K562 (cell line): ENCODE measurements around the gene HTR3C. TPM values are rescaled to one million over a fixed set of nuclear protein-coding genes. Genes with fewer than 3 reads are reported as not detected.

ENCODE experiments used
- ARID2 ChIP-seq: fragments of 450-650 bp; IDR thresholded peaks from 2 replicates; pipeline ENCODE4 v1.6.1; 2017; ENCODE audit warnings: antibody characterized with exemption, mild to moderate bottlenecking
- CBX2 ChIP-seq: fragments of 200-600 bp; sonication (generic); IDR thresholded peaks from one replicate; pipeline ENCODE4 v1.6.1; 2012; ENCODE audit warnings: mild to moderate bottlenecking, low read length, inconsistent platforms; ENCODE audit not compliant: insufficient read depth, poor library complexity, severe bottlenecking
- CHD1 ChIP-seq: fragments of 200-600 bp; sonication (generic); IDR thresholded peaks from one replicate; pipeline ENCODE4 v1.6.1; 2012; ENCODE audit warnings: mild to moderate bottlenecking, moderate library complexity, low read length, inconsistent platforms
- CREB1 ChIP-seq, 2 experiments: sonication (generic) in 1 of 2; formaldehyde crosslinking in 1 of 2; IDR thresholded peaks; 2 replicates each; pipeline versions ENCODE4 v1.6.1 to v1.8.0; 2012 to 2022; ENCODE audit warnings: inconsistent platforms in 1 of 2, mild to moderate bottlenecking in 1 of 2, missing genetic modification reagents in 1 of 2, moderate library complexity in 1 of 2
- E2F4 ChIP-seq: sonication (generic); formaldehyde crosslinking; IDR thresholded peaks from 2 replicates; pipeline ENCODE4 v1.8.0; 2022; ENCODE audit warnings: mild to moderate bottlenecking, low read depth, missing genetic modification reagents
- HDAC8 ChIP-seq: fragments of 450-650 bp; IDR thresholded peaks from 2 replicates; pipeline ENCODE4 v1.6.1; 2016; ENCODE audit warnings: mild to moderate bottlenecking, missing genetic modification characterization, moderate library complexity, missing compliant biosample characterization
- MED1 ChIP-seq: sonication (generic); formaldehyde crosslinking; IDR thresholded peaks from 2 replicates; pipeline ENCODE4 v1.8.1; 2023; ENCODE audit warnings: missing genetic modification reagents, borderline replicate concordance
- NCOA1 ChIP-seq: fragments of 450-650 bp; IDR thresholded peaks from 2 replicates; pipeline ENCODE4 v1.6.1; 2016; ENCODE audit warnings: low read depth
- NCOA2 ChIP-seq, 2 experiments: fragments of 450-650 bp; IDR thresholded peaks; 2 replicates each; pipeline ENCODE4 v1.6.1; 2018; ENCODE audit warnings: mild to moderate bottlenecking in 2 of 2, moderate library complexity in 1 of 2; ENCODE audit not compliant: partially characterized antibody in 2 of 2
- SMARCE1 ChIP-seq: fragments of 450-650 bp; IDR thresholded peaks from 2 replicates; pipeline ENCODE4 v1.7.1; 2016; ENCODE audit warnings: mild to moderate bottlenecking
- SNIP1 ChIP-seq: fragments of 450-650 bp; IDR thresholded peaks from 2 replicates; pipeline ENCODE4 v1.7.1; 2017; ENCODE audit warnings: low read depth, mild to moderate bottlenecking
- ZNF133 ChIP-seq: fragments of 250-450 bp; sonication (Bioruptor Pico); IDR thresholded peaks from 2 replicates; pipeline ENCODE4 v1.4.0; 2020; ENCODE audit warnings: mild to moderate bottlenecking
- ZNF165 ChIP-seq: fragments of 250-450 bp; sonication (Bioruptor Pico); IDR thresholded peaks from 2 replicates; pipeline ENCODE4 v1.4.0; 2020; ENCODE audit warnings: borderline replicate concordance
- ZNF586 ChIP-seq: fragments of 450-650 bp; formaldehyde crosslinking; conservative IDR thresholded peaks from 2 replicates; pipeline ENCODE4 v1.4.0; 2020; ENCODE audit warnings: mild to moderate bottlenecking, moderate library complexity
- ZNF609 ChIP-seq: sonication (generic); formaldehyde crosslinking; IDR thresholded peaks from 2 replicates; pipeline ENCODE4 v1.8.1; 2023; ENCODE audit warnings: missing genetic modification reagents, mild to moderate bottlenecking, borderline replicate concordance
- polyA plus RNA-seq, 8 experiments: library from polyadenylated mRNA; depleted of rRNA in 4 of 8; stranded (reverse) in 5 of 8; unstranded in 3 of 8; fragments of >200 nt; fragmentation: Nextera tagmentation in 2 of 8; fragmentation: Illumina TruSeq in 1 of 8; extraction: Ambion mirVana in 2 of 8; extraction: Trizol in 1 of 8; gene quantifications; 2 replicates each; pipeline versions ENCODE4 v1.2.1 to v1.2.3, GENCODE V29; 2011 to 2014; ENCODE audit warnings: inconsistent platforms in 1 of 8, missing spikeins in 1 of 8
- total RNA-seq, 7 experiments: library from RNA; depleted of rRNA in 6 of 7; stranded (reverse); fragments of >200 nt in 6 of 7; fragmentation: Illumina TruSeq in 2 of 7; extraction: Trizol in 2 of 7; gene quantifications; 2 replicates each; pipeline versions ENCODE4 v1.2.1 to v1.2.3, GENCODE V29; 2011 to 2021; ENCODE audit warnings: low replicate concordance in 1 of 7
- TF ChIP-seq, protein P1 (sequence below): fragments of 450-650 bp; IDR thresholded peaks from 2 replicates; pipeline ENCODE4 v1.6.1; 2016; ENCODE audit warnings: missing biosample characterization, missing genetic modification characterization
- TF ChIP-seq, protein P2 (sequence below): fragments of 250-450 bp; sonication (Bioruptor Pico); IDR thresholded peaks from 2 replicates; pipeline ENCODE4 v1.4.0; 2020; ENCODE audit warnings: mild to moderate bottlenecking
- TF ChIP-seq, protein P3 (sequence below), 2 experiments: fragments of 200-800 bp in 1 of 2; sonication (Bioruptor generic) in 1 of 2; sonication (generic) in 1 of 2; formaldehyde crosslinking in 1 of 2; IDR thresholded peaks in 1 of 2; conservative IDR thresholded peaks in 1 of 2; 2 replicates each; pipeline versions ENCODE4 v1.5.0 to v1.6.1; 2016 to 2020; ENCODE audit warnings: missing compliant biosample characterization in 1 of 2, missing genetic modification characterization in 1 of 2, missing genetic modification reagents in 1 of 2

Gene HTR3C
- total and polyA plus RNA-seq, 9 of the 15 experiments (the other 6 are each of a cell fraction or from before 2014, with no cell fraction given): 0.04 to 0.06 TPM; not detected in 7

- TF ChIP-seq, protein P1, sequence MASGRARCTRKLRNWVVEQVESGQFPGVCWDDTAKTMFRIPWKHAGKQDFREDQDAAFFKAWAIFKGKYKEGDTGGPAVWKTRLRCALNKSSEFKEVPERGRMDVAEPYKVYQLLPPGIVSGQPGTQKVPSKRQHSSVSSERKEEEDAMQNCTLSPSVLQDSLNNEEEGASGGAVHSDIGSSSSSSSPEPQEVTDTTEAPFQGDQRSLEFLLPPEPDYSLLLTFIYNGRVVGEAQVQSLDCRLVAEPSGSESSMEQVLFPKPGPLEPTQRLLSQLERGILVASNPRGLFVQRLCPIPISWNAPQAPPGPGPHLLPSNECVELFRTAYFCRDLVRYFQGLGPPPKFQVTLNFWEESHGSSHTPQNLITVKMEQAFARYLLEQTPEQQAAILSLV (tag): peak; percentile 46; the same call in 1 of the 2 replicates
- TF ChIP-seq SMARCE1 (peak; percentile 93), NCOA1 (no peak; the same call in 1 of the 2 replicates), NCOA2 (IDR thresholded peaks at IDR 0.05; ENCODE audit: partially characterized antibody in 2 of 2) (no peak), HDAC8 (no peak), E2F4 (no peak), ARID2 (no peak), CHD1 (no peak), CBX2 (no peak), ZNF586 (no peak), SNIP1 (no peak), CREB1 (IDR thresholded peaks at IDR 0.05) (no peak), CREB1 (CRISPR knock-in tag; IDR thresholded peaks at IDR 0.05) (no peak), MED1 (CRISPR knock-in tag) (no peak), ZNF609 (no peak), ZNF165 (CRISPR knock-in tag) (no peak), ZNF133 (CRISPR knock-in tag) (no peak)
- TF ChIP-seq, protein P2, sequence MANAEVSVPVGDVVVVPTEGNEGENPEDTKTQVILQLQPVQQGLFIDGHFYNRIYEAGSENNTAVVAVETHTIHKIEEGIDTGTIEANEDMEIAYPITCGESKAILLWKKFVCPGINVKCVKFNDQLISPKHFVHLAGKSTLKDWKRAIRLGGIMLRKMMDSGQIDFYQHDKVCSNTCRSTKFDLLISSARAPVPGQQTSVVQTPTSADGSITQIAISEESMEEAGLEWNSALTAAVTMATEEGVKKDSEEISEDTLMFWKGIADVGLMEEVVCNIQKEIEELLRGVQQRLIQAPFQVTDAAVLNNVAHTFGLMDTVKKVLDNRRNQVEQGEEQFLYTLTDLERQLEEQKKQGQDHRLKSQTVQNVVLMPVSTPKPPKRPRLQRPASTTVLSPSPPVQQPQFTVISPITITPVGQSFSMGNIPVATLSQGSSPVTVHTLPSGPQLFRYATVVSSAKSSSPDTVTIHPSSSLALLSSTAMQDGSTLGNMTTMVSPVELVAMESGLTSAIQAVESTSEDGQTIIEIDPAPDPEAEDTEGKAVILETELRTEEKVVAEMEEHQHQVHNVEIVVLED (CRISPR knock-in tag): no peak
- TF ChIP-seq, protein P3, sequence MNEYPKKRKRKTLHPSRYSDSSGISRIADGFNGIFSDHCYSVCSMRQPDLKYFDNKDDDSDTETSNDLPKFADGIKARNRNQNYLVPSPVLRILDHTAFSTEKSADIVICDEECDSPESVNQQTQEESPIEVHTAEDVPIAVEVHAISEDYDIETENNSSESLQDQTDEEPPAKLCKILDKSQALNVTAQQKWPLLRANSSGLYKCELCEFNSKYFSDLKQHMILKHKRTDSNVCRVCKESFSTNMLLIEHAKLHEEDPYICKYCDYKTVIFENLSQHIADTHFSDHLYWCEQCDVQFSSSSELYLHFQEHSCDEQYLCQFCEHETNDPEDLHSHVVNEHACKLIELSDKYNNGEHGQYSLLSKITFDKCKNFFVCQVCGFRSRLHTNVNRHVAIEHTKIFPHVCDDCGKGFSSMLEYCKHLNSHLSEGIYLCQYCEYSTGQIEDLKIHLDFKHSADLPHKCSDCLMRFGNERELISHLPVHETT (CRISPR knock-in tag; conservative IDR thresholded peaks at IDR 0.05 in 1 of 2, IDR thresholded peaks at IDR 0.05 in 1 of 2): no peak
These were observed 32.6 kb downstream of the HTR3C start (continued) for GRCh38 chr3:184085389-184085852.
